Measurements from ENCODE around the gene SELENOH.

The SELENOH gene

DNA sequence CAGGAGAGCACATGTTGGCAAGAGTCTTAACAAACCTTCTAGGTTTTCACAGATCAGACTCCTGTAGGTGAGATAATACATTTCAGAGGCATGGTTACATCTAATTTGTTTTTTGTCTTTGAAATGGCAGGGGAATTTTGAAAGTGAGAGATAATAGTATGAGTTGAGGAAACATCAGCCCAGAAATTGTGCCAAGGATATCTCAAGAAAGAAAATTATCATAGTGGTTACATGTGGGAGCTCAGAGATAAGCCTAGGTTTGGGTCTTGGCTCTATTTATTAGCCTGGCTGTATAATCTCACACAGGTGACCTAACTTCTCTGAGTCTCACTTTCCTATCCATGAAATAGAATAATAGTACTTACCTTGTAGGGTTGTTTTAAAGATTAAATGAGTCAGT is 9.9 kb downstream of the SELENOH start:
- DNase-seq: no peak

GRCh38 chr11:57751676-57752253 is 10.5 kb downstream of the SELENOH start, which contains the start of gene BTBD18:
TSS of gene BTBD18 (minus strand) at chr11:57751819. CDS start at chr11:57751188, 631 bp downstream.
- peak; percentile 39 for DNase-seq

GRCh38 chr11:57752954-57753353 is 11.7 kb downstream of the SELENOH start:
- no peak for DNase-seq

- no peak for DNase-seq
Measured at GRCh38 chr11:57758174-57758573, 16.9 kb downstream of the SELENOH start.

DNA sequence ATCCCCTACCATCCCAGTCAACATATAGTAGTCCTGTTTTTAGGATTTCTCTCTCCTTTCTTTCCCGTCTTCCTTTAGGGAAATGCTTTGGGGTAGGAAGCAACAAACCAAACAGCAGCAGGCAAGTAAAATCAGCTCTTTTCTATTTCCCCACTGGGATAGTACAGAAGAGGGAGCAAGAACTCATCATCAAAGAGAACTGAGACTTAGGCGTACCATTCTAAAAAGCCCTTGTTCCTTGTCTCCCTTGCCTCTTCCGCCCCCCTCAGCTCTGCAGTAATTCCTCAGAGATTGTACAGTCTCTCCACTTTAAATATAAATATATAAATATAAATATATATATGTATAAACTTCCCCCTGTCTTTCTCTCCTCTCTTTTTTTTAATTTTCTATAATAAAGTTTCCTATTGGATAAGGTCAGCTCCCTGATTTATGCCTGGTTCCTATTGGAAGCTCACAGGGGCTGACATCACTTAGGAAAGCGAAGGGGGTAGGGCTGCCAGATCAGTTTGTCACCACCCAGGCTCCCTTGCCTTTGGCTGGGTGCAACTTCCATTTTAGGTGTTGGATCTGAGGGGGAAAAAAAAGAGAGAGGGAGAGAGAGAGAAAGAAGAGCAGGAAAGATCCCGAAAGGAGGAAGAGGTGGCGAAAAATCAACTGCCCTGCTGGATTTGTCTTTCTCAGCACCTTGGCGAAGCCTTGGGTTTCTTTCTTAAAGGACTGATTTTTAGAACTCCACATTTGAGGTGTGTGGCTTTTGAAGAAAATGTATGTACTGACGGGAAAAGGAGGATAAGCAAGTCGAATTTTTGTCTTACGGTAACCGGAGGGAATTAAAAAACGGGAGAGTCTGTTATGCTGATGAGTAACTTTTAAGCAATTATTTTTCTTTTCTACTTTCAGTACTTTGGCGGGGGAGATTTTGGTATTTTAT is 20.3 kb downstream of the SELENOH start, which contains the start of gene CTNND1:
CTNND1 (plus strand) TSS at position 502 of the 934 bp plus-strand sequence. CDS start 29,677 bp downstream, outside the sequence.
- DNase-seq: peak; percentile 98

- no peak for DNase-seq
Measured at GRCh38 chr11:57762235-57762861, 21.1 kb downstream of the SELENOH start.

DNA sequence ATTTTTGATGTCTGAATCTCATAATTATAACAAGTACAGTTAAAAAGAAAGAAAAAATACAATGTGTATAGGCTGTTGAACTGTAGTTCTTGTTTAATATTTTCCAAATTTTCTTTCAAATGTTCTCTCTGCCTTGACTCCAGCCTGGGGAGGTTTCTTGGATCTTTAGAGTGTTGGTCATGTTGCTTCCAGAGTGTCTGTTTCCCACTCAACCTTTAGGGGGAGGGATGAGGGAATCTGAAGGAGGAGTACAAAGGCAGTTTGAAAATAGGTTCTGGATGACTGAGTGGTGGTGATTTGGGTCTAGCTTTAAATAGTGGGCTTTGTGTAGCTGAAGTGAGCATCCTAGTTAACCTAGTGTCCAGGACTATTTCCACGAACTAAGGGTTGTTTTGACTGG is 22.3 kb downstream of the SELENOH start:
- DNase-seq: peak; percentile 36

GRCh38 chr11:57764021-57764420 is 22.7 kb downstream of the SELENOH start:
- DNase-seq: no peak

DNA sequence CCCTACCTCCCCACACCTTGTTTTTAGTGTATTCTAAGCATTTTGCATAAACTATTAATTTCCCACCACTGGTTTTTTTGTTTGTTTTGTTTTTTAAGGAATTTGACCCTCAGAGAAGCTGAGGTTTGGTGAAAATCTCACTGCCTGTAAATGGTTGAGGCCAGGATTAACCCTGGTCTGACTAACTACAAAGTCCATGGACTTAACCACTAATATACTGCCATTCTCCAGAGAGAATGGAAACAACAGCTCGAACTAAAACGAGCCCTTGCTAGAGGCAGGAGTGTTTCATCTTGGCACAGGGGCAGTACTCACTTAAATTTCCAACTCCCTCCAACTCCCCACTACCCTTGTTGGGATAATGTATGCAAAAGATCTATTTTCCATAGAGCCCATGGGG is 23.3 kb downstream of the SELENOH start:
- DNase-seq: no peak

GRCh38 chr11:57764972-57765371 is 23.7 kb downstream of the SELENOH start:
- no peak for DNase-seq

- DNase-seq: no peak
Measured at GRCh38 chr11:57770793-57771192, 29.5 kb downstream of the SELENOH start.

DNA sequence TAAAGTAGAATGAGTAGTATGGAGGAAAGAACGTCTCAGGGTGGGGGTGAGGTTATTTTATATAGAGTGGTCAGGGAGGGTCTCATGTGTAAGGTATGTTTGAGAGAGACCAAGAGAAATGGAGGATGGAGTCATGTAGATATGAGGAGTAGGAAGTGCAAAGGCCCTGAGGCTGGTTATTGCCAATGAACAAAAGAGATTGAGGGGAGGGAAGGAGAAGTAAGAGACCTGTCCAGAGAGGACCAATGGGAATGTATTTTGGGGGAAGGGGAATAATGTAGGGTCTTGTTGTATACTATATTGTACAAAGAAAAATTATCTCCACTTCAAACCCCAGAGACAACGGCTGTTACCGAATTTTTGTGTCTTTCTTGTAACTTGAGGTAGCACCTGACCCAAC is 30.1 kb downstream of the SELENOH start:
- no peak for DNase-seq

DNA sequence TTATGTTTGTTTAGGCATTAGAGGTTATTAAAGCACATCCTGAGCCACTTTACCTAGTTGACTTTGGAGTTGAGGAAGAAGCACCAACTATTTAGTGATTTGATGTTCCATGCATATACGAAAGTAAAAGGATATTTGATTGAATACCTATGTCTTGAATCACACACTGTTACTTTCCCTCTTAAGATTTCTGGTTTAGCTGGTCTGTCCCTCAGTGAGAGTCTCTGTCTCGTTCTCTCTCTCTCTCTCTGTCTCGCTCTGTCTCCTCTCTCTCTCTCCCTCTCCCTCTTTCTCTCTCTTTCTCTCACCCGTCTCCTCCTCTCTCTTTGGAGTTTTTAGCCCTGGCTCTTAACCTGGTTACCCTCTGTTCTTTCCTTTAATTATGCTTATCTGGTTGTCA is 31.3 kb downstream of the SELENOH start:
- peak; percentile 29 for DNase-seq

DNA sequence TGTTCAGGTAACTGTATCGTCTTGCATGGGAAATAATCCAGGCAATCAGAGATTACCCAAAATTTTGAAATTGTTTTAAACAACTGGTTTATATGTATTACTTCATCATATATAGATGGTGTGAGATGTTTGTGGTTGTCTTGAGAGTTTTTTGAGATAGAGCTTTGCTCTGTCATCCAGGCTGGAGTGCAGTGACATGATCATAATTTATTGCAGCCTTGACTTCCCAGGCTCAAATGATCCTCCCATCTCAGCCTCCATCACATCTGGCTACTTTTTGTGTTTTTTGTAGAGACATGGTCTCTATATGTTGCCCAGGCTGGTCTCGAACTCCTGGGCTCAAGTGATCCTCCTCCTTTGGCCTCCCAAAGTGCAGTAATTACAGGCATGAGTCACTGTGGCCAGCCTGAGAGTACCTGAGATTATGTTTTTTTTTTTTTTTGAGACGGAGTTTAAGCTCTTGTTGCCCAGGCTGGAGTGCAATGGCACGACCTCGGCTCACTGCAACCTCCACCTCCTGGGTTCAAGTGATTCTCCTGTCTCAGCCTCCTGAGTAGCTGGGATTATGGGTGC is 31.8 kb downstream of the SELENOH start:
- no peak for DNase-seq

GRCh38 chr11:57775491-57775890 is 34.2 kb downstream of the SELENOH start:
- no peak for DNase-seq

DNA sequence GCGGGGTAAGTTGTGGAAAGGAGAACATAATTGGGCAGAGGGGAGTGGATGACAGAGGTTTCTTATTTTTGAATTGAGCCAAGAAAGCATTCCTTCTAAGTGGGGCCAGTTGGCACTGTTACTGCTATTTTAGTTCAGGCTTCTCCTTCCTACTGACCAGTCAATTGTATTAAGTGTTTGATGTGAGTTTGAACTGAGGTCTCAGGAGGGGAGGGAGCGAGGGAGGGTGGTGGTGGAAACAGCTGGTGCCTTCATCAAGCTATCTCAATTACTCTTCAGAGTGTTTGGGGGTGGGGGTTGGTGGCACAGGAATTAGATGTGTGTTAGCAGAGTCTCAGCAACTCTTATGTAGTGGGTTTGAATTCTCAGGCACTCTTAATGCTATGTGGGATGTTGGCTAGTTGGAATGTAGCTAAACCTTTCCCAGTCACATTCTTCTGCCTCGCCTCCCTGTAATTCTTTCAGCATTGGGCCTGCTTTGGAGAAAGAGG is 34.8 kb downstream of the SELENOH start:
- DNase-seq: peak; percentile 89

GRCh38 chr11:57776577-57777210 is 35.4 kb downstream of the SELENOH start:
- DNase-seq: no peak

GRCh38 chr11:57777969-57778317 is 36.7 kb downstream of the SELENOH start:
- no peak for DNase-seq

GRCh38 chr11:57778318-57779037 is 37.2 kb downstream of the SELENOH start:
- DNase-seq: peak; percentile 98

GRCh38 chr11:57779276-57779675 is 38.0 kb downstream of the SELENOH start:
- DNase-seq: no peak

DNA sequence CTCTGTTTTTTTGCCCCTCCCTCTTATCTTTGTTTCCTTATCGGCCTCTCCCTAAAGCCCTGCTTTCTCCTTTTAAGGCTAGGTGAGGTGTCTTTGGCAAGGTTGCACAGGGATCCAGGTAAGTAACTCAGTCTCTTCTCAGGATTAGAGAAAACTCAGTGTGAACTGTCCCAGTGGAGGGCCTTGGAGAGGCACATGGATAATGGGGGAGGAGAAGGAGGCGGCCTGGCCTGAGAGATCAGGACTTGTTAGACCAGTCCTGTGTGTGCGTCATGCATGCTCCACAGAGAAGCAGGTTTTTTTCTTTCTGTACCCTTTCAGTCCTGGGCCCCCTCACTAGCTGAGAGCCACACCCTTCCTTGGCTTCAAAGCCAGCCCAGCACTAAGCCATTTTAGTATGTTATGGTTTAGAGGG is 40.2 kb downstream of the SELENOH start:
- DNase-seq: no peak

DNA sequence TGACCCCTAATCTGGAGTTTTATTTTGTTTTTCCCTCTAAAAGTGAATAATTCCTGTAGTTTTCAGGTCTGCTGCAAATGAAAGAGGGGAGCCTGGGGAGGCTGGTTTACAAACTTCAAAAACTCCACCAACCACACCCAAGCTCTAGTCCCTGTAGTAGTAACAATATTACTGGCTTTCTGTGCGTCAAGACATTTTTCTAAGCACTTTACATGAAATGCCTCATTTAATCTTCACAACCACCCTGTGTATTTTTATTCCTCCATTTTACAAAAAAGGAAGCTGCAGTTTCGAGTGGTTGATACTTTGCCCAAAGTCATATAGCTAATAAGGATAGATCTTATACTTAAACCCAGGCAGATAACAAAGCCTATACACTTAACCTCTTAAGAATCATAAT is 43.8 kb downstream of the SELENOH start:
- DNase-seq: no peak

Data from fibroblast of skin of abdomen (primary cell).